ENCODE measurements around the gene PAK5.

The PAK5 gene

DNA sequence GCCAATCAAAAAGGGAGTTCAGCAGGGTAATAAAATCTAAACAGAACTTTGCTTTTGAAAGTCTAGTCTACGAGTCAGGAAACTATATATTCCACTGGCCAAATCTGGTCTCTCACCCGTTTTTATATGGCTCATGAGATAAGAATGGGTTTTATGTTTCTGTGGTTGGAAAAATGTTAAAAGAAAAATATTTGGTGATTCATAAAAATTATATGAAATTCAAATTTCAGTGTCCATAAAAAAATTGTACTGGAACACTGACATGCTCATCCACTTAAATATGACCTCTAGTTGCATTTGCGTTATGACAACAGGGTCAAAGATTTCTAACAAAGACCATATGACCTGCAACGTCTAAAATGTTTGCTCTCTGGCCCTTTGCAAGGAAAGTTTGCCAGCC, 346.8 kb downstream of the PAK5 start:
- TF ChIP-seq, protein P1, sequence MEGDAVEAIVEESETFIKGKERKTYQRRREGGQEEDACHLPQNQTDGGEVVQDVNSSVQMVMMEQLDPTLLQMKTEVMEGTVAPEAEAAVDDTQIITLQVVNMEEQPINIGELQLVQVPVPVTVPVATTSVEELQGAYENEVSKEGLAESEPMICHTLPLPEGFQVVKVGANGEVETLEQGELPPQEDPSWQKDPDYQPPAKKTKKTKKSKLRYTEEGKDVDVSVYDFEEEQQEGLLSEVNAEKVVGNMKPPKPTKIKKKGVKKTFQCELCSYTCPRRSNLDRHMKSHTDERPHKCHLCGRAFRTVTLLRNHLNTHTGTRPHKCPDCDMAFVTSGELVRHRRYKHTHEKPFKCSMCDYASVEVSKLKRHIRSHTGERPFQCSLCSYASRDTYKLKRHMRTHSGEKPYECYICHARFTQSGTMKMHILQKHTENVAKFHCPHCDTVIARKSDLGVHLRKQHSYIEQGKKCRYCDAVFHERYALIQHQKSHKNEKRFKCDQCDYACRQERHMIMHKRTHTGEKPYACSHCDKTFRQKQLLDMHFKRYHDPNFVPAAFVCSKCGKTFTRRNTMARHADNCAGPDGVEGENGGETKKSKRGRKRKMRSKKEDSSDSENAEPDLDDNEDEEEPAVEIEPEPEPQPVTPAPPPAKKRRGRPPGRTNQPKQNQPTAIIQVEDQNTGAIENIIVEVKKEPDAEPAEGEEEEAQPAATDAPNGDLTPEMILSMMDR (conservative IDR thresholded peaks at IDR 0.05; ENCODE audit: low read depth, low read length) = no peak
- no peak overlapping the region for H3K4me3 ChIP-seq (ENCODE audit: low read length)
- no peak for DNase-seq (ENCODE audit: low read depth)

DNA sequence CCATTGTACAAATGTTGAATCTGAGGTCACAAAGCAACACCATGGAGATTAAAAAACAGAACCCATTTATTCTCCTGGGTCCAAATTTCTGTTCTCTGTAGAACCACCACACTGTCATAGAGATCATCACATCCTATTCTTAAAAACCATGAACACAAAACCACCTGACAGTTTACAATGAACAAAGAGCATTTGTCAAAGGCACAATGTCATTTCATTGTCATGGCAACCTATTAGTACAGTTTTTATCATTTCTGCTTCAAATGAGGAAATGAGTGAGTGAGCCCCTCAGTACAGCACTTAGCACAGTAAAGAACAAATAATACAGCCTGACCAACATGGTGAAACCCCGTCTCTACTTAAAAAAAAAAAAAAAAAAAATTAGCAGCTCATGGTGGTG, 347.6 kb downstream of the PAK5 start:
- H3K4me3 ChIP-seq (ENCODE audit: low read length) = no peak overlapping the region
- TF ChIP-seq, protein P1 (conservative IDR thresholded peaks at IDR 0.05; ENCODE audit: low read depth, low read length) = no peak
- no peak for DNase-seq (ENCODE audit: low read depth)

DNA sequence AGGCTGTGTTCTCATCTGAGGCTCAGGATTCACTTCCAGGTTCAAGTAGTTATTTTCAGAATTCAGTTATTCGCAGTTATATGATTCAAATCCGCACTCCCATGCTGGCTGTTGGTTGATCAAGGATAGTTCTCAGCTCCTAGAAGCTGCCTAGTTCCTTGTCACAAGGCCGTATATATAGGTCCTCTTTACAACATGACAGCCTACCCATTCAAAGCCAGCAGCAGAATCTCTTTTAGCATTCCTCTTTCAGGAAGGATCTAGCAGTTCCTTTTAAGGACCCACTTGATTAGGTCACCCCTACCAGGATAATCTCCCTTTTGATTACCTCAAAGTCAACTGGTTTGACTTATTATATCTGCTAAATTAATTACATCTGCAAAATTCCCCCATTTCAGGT, 348.2 kb downstream of the PAK5 start:
- H3K4me3 ChIP-seq (ENCODE audit: low read length) = no peak overlapping the region

DNA sequence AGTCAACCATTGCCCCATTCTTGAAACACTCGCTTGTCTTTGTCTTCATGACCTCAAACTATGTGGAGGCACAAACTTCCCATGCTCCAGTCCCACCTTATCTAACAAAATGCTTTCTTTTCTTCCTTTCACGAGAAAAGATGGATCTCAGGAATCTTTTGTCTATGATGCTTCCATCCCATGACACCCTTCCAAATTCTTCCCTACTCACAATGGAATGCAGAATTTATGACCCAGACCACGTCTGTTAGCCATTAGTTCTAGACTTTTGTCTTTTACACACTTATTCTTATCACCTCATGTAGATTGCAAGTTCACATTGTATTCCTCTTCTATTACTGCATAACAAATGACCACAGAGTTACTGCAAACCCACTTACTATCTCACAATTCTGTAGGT, 348.7 kb downstream of the PAK5 start:
- DNase-seq (ENCODE audit: low read depth) = no peak
- H3K4me3 ChIP-seq (ENCODE audit: low read length) = no peak overlapping the region
- TF ChIP-seq, protein P1 (conservative IDR thresholded peaks at IDR 0.05; ENCODE audit: low read depth, low read length) = no peak

More for the DNA sequence above, 348.2 kb downstream of the PAK5 start:
- TF ChIP-seq, protein P1 (conservative IDR thresholded peaks at IDR 0.05; ENCODE audit: low read depth, low read length) = no peak
- DNase-seq (ENCODE audit: low read depth) = no peak

DNA sequence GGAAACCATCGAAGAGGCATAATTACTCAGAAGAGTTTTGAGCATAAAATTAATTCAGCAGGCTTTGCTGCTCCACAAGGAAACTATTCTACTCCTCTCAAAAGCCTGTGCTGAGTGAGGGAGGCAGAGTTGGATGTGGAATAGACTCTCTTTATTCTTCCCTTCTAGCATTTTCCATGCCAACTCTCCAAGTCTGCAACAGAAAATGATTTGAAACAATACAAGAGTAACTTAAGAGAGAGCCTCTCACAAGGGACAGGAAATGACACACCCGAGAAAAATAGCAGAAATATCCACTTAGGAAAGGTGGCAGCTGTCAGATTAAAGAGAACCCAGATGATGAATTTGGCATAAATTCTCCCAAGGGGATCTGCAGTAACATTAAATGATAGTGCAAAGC, 350.8 kb downstream of the PAK5 start:
- TF ChIP-seq, protein P1 (conservative IDR thresholded peaks at IDR 0.05; ENCODE audit: low read depth, low read length) = no peak
- H3K4me3 ChIP-seq (ENCODE audit: low read length) = no peak overlapping the region
- DNase-seq (ENCODE audit: low read depth) = no peak
